ENCODE measurements around the gene PLPP3.

Gene PLPP3

DNA sequence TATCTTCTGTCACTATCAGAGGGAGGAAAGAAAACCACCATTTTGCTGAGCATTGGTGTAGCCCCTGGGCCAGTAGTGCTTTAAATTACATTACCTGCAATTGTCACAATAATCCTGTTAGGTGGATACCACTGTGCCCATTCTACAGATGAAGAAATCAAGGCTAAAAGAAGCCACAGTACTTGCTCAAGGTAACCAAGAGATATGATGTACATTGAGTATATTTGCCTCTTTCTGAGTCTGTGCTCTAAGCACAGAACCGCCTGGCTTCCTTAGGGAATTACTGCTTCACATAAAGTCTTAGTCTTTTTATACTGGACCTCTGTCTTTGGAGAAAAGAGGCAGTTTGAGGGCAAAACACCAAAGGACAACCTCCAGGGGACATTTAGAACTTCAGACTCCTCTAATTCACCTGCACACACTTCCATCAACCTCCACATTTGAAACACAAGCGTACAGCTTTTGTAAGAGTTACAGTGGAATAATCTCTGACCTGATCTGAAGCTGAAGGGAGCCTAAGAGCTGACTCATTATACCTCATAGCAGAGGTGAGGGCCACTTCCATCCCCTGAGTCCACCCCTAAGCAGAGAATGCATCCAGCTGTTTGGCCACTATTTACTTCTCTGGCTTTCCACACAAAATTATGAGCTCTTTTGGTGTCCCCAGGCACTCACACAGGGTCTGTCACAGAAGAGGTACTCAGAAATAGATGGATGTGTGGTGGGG lies 61.8 kb downstream of the PLPP3 start:
- DNase-seq, result no peak

- DNase-seq, result no peak
Measured at GRCh38 chr1:56516539-56517252, 62.7 kb downstream of the PLPP3 start.

DNA sequence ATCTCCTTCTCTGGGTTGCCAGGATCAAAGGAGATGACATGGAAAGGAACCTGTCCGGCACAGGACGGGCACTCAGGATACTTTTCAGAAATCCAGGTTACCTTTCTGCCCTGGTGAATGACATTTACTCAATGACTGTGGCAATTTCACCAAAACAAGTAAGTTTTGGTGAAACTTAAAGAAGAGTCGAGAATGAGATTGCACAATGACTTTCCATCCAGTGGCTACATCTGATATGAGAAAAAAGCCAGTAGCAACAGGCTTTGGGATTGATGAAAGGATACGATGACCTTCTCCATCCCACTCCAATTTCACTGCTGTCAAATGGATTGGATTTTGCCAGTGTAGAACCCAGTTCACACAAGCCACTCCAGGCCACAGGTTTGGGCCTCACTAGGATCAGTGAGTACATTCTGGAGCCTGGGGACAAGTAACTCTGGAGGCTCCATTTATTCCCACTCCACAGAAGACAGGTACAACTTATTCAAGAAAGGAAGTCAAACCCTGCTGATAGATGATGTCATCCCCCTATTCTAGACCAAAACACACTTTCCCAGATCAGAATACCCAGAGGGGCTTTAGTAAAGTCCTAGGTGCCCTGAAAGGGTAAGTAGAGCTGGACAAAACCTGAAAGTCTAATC lies 63.3 kb downstream of the PLPP3 start:
- no peak for DNase-seq

GRCh38 chr1:56512724-56513494 lies 66.5 kb downstream of the PLPP3 start:
- DNase-seq, result no peak

GRCh38 chr1:56511766-56512165 lies 67.6 kb downstream of the PLPP3 start:
- DNase-seq, result no peak

DNA sequence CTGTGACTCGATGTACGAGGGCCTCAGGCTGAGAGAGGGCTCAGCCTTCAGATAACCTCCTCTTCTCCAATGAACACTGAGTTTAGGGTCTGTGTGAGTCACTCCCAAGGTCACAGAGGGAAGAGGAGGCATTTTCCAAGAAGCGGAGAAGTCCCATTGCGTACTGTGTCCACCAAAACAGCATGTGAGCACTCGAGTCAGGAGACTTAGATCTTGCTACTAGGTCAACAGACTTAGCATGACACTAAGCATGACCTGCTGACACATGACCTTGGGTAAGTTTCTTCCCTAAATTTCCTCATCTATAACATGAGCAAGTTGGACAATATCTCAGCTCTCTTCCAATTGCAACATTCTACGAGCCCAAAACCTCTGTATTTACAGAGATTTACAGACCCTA lies 68.0 kb downstream of the PLPP3 start:
- no peak for DNase-seq

GRCh38 chr1:56510642-56511021 lies 68.7 kb downstream of the PLPP3 start:
- no peak for DNase-seq

- DNase-seq, result no peak
Measured at GRCh38 chr1:56509713-56510641, 69.4 kb downstream of the PLPP3 start.

DNA sequence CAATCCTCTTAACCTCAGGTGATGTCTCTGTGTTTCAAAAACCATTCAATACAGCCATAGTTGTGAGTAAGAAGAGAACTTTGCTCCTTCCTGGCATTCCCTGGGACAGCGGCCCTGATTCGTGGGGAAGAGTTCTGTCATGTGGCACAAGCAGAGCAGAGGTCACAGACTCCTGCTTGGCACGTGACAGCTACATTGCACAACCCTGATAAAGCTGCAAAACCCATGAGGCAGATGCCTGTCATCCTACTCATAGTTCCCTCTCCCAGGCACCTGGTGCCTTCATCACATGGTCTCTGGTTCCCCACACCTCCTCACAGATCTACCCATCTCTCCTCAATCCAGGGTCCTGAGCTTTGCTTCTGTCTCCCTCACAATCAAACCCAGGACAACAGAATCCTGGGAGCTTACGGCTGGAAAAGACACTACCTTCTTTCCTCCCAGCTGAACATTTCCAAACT lies 70.8 kb downstream of the PLPP3 start:
- DNase-seq, result no peak

DNA sequence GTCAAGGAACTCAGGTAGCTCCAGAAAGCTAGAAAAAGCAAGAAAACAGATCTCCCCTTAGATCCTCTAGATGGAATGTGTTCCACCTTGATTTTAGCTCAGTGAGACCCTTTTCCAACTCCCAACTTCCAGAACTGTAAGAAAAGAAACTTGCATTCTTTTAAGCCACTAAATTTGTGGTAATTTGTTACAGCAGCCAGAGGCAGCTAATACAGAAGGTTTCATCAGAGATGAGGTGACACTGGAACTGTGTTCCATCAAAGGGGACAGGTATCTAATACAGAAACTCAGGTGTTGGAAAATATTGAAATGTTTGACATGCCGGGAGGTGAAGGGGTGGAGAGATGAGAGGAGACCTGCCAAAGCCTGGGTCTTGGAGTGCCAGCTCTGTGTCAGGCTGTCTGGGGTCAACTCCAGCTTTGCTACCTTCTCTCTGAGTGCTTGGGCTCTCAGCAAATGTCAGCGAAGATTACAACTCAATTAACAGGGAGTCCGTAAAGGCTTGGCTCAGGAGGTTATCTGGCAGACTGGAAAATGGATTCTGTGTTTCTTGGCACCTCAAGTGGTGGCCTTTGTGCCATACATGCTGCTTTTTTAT lies 71.3 kb downstream of the PLPP3 start:
- DNase-seq, result no peak

- DNase-seq, result no peak
Measured at GRCh38 chr1:56506951-56507491, 72.3 kb downstream of the PLPP3 start.

DNA sequence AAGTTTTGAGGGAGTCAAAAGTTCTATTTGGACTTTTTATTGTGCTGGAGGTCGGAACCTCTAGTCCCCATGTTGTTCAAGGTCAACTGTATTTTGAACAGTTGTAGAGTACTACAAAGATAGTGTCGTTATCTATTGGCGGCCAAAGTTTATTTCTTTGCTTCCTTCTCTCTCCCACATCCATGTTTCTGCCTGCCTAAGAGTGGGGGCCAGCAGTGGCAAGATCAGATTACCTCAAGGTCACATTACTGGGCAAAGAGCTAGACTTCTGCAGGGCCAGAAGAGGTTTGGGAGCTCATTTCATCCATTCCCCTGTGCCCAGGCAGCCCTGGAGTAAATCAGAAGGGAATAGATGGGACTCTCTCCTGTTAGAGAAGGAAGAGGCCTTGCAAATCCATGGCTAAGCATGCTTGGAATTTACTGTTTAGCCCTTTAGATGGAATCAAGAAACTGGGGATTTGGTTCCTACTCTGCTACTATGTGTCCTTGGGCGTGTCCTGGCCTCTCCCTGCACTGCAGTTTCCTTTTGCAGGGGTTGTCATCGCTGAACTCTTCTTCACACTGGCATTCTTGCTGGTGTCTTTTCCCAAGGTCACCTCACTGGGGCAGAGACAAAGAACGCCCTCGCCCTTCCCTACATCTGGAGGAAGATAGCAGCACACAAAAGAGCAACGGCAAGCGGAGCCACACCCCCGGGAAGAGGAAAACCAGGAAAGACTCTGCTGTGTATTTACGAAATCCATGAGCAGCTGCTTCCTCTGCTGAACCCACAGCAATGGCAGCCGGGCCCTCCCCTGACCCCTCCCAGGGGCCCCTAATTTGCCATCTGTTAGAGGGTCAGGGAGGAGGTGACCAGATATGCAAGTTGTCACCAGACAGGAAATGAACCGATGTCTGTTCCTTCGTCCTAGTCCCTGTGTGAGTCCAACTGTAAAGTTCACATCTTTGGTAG lies 73.3 kb downstream of the PLPP3 start:
- DNase-seq, result no peak

DNA sequence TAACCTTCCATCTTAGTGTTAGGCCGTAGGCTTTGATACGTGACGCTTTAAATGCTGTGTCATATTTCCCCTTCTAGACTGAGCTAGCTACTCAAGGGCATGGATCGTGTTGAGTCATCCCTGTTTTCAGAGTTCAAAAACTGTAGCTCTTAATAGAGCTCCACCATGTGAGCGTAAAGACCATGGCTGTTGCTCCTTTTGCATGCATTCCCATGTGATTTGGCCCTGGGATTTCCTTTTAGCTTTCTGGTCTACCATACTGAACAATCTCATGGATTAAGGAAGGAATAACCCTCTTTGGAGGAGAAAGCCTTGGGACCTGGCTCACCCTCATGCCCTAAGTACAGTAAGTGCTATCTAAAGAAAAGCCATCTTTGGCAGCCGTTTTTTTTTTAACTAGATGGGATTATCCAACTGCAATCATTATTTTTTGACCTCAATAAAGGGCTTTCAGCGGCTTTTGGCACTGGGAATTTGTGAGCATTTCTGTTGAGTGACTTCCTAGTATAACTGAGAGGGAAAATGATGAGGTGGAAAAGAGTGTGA lies 76.6 kb downstream of the PLPP3 start:
- DNase-seq, result no peak

DNA sequence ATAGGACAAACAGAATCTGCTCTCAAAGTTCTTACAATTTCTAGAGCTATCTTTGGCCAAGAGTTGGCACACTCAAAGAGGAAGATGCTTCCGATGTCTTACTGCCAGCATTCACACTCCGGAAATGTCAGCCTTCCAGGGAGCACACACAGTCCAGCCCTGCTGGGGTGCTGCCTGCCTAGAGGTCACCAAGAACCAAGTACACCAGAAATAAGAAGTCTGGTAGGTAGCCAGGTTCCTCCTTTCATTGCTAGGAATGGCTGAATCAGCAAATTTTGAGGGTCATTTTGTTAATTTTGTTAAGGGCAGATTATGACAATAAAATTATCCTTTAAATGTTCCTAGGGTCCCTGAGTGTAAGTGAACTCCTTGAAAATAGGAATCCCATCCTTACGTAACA lies 77.5 kb downstream of the PLPP3 start:
- DNase-seq, result no peak

DNA sequence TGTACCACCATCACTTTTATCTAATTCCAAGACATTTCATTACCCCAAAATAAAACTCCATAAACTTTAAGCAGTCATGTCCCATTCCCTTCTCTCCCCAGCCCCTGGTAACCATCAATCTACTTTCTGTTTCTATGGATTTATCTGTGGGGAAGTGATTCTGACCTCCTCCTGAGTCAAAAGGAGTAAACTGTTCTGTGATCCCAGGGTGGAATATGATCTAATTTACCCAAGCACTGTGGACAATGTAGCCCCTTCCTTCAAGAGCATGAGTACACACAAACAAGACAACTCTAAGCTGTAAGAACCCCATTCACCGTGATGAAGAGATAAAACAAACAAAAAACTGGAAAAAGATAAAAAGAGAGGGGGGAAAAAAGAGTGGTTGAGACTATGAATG lies 77.9 kb downstream of the PLPP3 start:
- DNase-seq, result no peak

GRCh38 chr1:56496821-56497772 lies 82.3 kb downstream of the PLPP3 start:
- DNase-seq, result no peak

- no peak for DNase-seq
Measured at GRCh38 chr1:56496158-56496557, 83.2 kb downstream of the PLPP3 start.

GRCh38 chr1:56495538-56495937 lies 83.8 kb downstream of the PLPP3 start:
- DNase-seq, result no peak

DNA sequence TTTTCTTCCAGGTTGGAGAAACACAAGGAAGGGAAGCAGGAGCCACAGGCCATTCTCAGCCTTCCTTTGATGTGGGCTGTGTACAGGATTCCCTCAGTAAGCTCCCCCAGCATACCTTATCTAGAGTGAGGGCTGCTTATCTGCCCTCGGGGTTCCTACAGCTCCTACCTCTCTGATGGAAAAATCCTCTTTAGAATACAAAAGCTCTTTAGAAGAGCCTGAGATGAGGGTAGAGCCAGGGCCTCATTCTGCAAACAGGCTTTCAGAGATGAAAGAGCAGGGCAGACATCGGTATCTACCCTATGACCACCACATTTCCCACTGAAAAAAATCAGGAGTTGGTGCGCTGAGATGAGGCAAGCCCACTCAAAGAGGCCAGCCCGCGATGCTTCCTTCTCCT lies 85.1 kb downstream of the PLPP3 start:
- DNase-seq, result no peak

Data from stimulated activated CD4-positive, alpha-beta T cell treated with anti-CD3 and anti-CD28 coated beads, Interleukin-4, amount 100 ng/mL, for 1 hour (primary cell).